Astrocyte (in vitro differentiated cells and primary cell): ENCODE results near the gene GRIN3B.

Source experiments
- CTCF ChIP-seq: IDR thresholded peaks from 2 replicates; pipeline ENCODE4 v1.5.1; 2011; ENCODE audit warnings: low read depth, mild to moderate bottlenecking, inconsistent platforms, low read length, moderate library complexity; ENCODE audit not compliant: insufficient read depth
- EZH2 ChIP-seq: IDR thresholded peaks from 2 replicates; pipeline ENCODE4 v1.6.1; 2012; ENCODE audit warnings: mild to moderate bottlenecking, low read length, inconsistent platforms; ENCODE audit not compliant: insufficient read depth

- TF ChIP-seq CTCF, result no peak
- TF ChIP-seq EZH2, result no peak
These were observed 26.0 kb downstream of the GRIN3B start, which contains the start of gene CNN2 for GRCh38 chr19:1025960-1026782.
